GM23338 (cell line): ENCODE data around the gene OR2S2. TPM values are rescaled to one million over a fixed set of nuclear protein-coding genes. Genes with fewer than 3 reads are reported as not detected.

Experiments
- ATAC-seq: fragments of 200-7000 bp; cut with Tn5 transposase; 3 replicates; pipeline ENCODE4 v1.9.1; 2020
- DNase-seq: peaks from one replicate; pipeline ENCODE4 v3.0.0-alpha.2; 2015; ENCODE audit warnings: low spot score
- H2AFZ ChIP-seq: fragments of 200-600 bp; sonication (generic); 2 replicates; pipeline ENCODE4 v1.8.0; 2016; ENCODE audit warnings: antibody characterized with exemption, mild to moderate bottlenecking, moderate library complexity
- H3F3A ChIP-seq: fragments of 200-600 bp; sonication (generic); replicated peaks from 2 replicates; pipeline ENCODE4 v1.8.0; 2017; ENCODE audit warnings: antibody characterized with exemption, mixed run types, low read depth
- H3K27ac ChIP-seq: fragments of 200-600 bp; sonication (generic); 2 replicates; pipeline ENCODE4 v1.6.1; 2016; ENCODE audit warnings: low read depth
- H3K27me3 ChIP-seq: fragments of 200-600 bp; sonication (generic); 2 replicates; pipeline ENCODE4 v1.8.0; 2016; ENCODE audit warnings: mild to moderate bottlenecking, mixed run types, moderate library complexity; ENCODE audit not compliant: insufficient read depth
- H3K36me3 ChIP-seq: fragments of 200-600 bp; sonication (generic); 2 replicates; pipeline ENCODE4 v1.8.0; 2016; ENCODE audit warnings: mild to moderate bottlenecking; ENCODE audit not compliant: insufficient read depth
- H3K4me1 ChIP-seq: fragments of 200-600 bp; sonication (generic); 2 replicates; pipeline ENCODE4 v1.8.0; 2016; ENCODE audit warnings: mild to moderate bottlenecking, moderate library complexity; ENCODE audit not compliant: insufficient read depth
- H3K4me2 ChIP-seq: fragments of 200-600 bp; sonication (generic); 2 replicates; pipeline ENCODE4 v1.7.1; 2017; ENCODE audit warnings: mixed run types
- H3K4me3 ChIP-seq: fragments of 200-600 bp; sonication (generic); 2 replicates; pipeline ENCODE4 v1.6.1; 2016; ENCODE audit warnings: mixed run types
- H3K79me2 ChIP-seq: fragments of 200-600 bp; sonication (generic); replicated peaks from 2 replicates; pipeline ENCODE4 v1.8.0; 2017; ENCODE audit warnings: mild to moderate bottlenecking; ENCODE audit not compliant: insufficient read depth
- H3K9me2 ChIP-seq: fragments of 200-600 bp; sonication (generic); 2 replicates; pipeline ENCODE4 v1.8.0; 2017; ENCODE audit not compliant: insufficient read depth
- H4K20me1 ChIP-seq: fragments of 200-600 bp; sonication (generic); replicated peaks from 2 replicates; pipeline ENCODE4 v1.8.0; 2017; ENCODE audit warnings: mild to moderate bottlenecking; ENCODE audit not compliant: insufficient read depth
- H3K27ac Mint-ChIP-seq: 2 replicates; pipeline ENCODE4 v1.8.0; 2020; ENCODE audit warnings: inconsistent platforms, mild to moderate bottlenecking, moderate library complexity, mixed read lengths
- H3K27me3 Mint-ChIP-seq: 3 replicates; pipeline ENCODE4 v1.8.0; 2022; ENCODE audit warnings: low read depth, mild to moderate bottlenecking, moderate library complexity, mixed read lengths, inconsistent platforms; ENCODE audit not compliant: insufficient read depth, poor library complexity
- H3K36me3 Mint-ChIP-seq: 3 replicates; pipeline ENCODE4 v1.8.0; 2021; ENCODE audit warnings: low read depth, mild to moderate bottlenecking, inconsistent platforms, moderate library complexity, mixed read lengths
- H3K4me1 Mint-ChIP-seq: 3 replicates; pipeline ENCODE4 v1.8.0; 2020; ENCODE audit warnings: mild to moderate bottlenecking, inconsistent platforms, mixed read lengths
- H3K4me3 Mint-ChIP-seq: 3 replicates; pipeline ENCODE4 v1.8.0; 2021; ENCODE audit warnings: moderate library complexity, mild to moderate bottlenecking, inconsistent platforms, mixed read lengths
- H3K9me3 Mint-ChIP-seq: 3 replicates; pipeline ENCODE4 v1.8.0; 2020; ENCODE audit warnings: moderate library complexity, mild to moderate bottlenecking, inconsistent platforms, mixed read lengths
- CREB1 ChIP-seq: fragments of 250-450 bp; sonication (Bioruptor Pico); IDR thresholded peaks from 2 replicates; pipeline ENCODE4 v1.5.0; 2020; ENCODE audit warnings: low read depth, mild to moderate bottlenecking, moderate library complexity
- ETS1 ChIP-seq: IDR thresholded peaks from 2 replicates; pipeline ENCODE4 v1.6.1; 2016; ENCODE audit warnings: antibody characterized with exemption
- EZH2phosphoT487 ChIP-seq: fragments of 200-600 bp; sonication (generic); IDR thresholded peaks from one replicate; pipeline ENCODE4 v1.8.1; 2018; ENCODE audit warnings: antibody characterized with exemption; ENCODE audit not compliant: unreplicated experiment
- JUNB ChIP-seq: IDR thresholded peaks from one replicate; pipeline ENCODE4 v1.6.1; 2016; ENCODE audit warnings: antibody characterized with exemption; ENCODE audit not compliant: unreplicated experiment
- NANOG ChIP-seq: IDR thresholded peaks from 2 replicates; pipeline ENCODE4 v1.6.1; 2016; ENCODE audit warnings: antibody characterized with exemption, borderline replicate concordance
- POLR2AphosphoS5 ChIP-seq: IDR thresholded peaks from 2 replicates; pipeline ENCODE4 v1.6.1; 2016; ENCODE audit warnings: antibody characterized with exemption, low read depth
- REST ChIP-seq: IDR thresholded peaks from one replicate; pipeline ENCODE4 v1.6.1; 2018; ENCODE audit warnings: antibody characterized with exemption; ENCODE audit not compliant: unreplicated experiment
- STAT1 ChIP-seq: IDR thresholded peaks from one replicate; pipeline ENCODE4 v1.6.1; 2016; ENCODE audit warnings: antibody characterized with exemption; ENCODE audit not compliant: unreplicated experiment
- ZNF114 ChIP-seq: fragments of 250-450 bp; sonication (Bioruptor Pico); IDR thresholded peaks from 2 replicates; pipeline ENCODE4 v1.5.0; 2020; ENCODE audit warnings: mild to moderate bottlenecking, moderate library complexity
- ZNF331 ChIP-seq: fragments of 250-450 bp; sonication (Bioruptor Pico); IDR thresholded peaks from 2 replicates; pipeline ENCODE4 v1.5.0; 2020; ENCODE audit warnings: low read depth, mild to moderate bottlenecking, moderate library complexity
- polyA plus RNA-seq: library from polyadenylated mRNA; unstranded; fragments of >200 nt; fragmentation: Nextera tagmentation; extraction: Ambion mirVana; gene quantifications from 2 replicates; pipeline ENCODE4 v1.2.1, GENCODE V29; 2016
- total RNA-seq: library from RNA; depleted of rRNA; stranded (reverse); fragments of >200 nt; shearing (Covaris generic); gene quantifications from 2 replicates; pipeline ENCODE4 v1.2.3, GENCODE V29; 2014
- TF ChIP-seq, protein P1 (sequence below): fragments of 250-450 bp; sonication (Bioruptor Pico); IDR thresholded peaks from 2 replicates; pipeline ENCODE4 v1.5.0; 2020; ENCODE audit warnings: mild to moderate bottlenecking, moderate library complexity

The OR2S2 gene
- total and polyA plus RNA-seq, 2 experiments from 2014 or later, result not detected

DNA sequence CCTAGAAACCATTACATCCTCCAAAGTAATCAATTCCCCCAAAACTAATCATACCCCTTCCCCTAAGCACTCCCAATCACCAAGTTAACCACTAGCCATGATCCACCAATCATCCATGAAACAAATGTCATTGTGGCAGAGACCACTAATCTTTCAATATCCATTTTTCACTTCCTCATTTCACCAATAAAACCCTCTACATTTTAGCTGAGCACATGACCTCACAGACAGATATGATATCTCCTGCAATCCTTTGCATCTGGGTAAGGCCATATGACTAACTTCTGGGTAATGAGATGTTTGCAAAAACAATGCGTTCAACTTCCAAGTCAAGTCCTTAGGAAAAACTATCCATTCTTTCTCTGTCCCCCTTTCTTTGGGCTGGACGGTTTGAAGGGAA is 20.7 kb downstream of the OR2S2 start:
- Histone ChIP-seq H3K36me3 (no peaks in the 10 kb centered on the region), H3K4me1 (no peaks in the 10 kb centered on the region), H4K20me1 (no peaks in the 10 kb centered on the region), H3K27me3 (peaks cover 11% of the 10 kb centered on the region), H3K79me2 (no peaks in the 10 kb centered on the region), H3K9me2 (no peaks in the 10 kb centered on the region), H3K27ac (no peak overlapping the region), H2AFZ (peak overlapping the region; percentile 28; the same call in 1 of the 2 replicates), H3K4me3 (no peak overlapping the region), H3F3A (no peaks in the 10 kb centered on the region), H3K4me2 (no peak overlapping the region)
- TF ChIP-seq ZNF114 (CRISPR knock-in tag), result no peak
- no peak for TF ChIP-seq ETS1
- TF ChIP-seq NANOG, result no peak
- no peak for TF ChIP-seq CREB1 (CRISPR knock-in tag)
- TF ChIP-seq POLR2AphosphoS5, result no peak
- TF ChIP-seq ZNF331 (CRISPR knock-in tag), result no peak
- TF ChIP-seq EZH2phosphoT487, result no peak
- TF ChIP-seq STAT1, result no peak
- Mint-ChIP-seq H3K36me3 (no peaks in the 10 kb centered on the region), H3K27ac (no peak overlapping the region), H3K27me3 (no peaks in the 10 kb centered on the region), H3K9me3 (no peaks in the 10 kb centered on the region; the same call in 2 of the 3 replicates), H3K4me3 (no peak overlapping the region; the same call in 2 of the 3 replicates), H3K4me1 (no peaks in the 10 kb centered on the region)
- ATAC-seq, result no peak
- no peak for DNase-seq

DNA sequence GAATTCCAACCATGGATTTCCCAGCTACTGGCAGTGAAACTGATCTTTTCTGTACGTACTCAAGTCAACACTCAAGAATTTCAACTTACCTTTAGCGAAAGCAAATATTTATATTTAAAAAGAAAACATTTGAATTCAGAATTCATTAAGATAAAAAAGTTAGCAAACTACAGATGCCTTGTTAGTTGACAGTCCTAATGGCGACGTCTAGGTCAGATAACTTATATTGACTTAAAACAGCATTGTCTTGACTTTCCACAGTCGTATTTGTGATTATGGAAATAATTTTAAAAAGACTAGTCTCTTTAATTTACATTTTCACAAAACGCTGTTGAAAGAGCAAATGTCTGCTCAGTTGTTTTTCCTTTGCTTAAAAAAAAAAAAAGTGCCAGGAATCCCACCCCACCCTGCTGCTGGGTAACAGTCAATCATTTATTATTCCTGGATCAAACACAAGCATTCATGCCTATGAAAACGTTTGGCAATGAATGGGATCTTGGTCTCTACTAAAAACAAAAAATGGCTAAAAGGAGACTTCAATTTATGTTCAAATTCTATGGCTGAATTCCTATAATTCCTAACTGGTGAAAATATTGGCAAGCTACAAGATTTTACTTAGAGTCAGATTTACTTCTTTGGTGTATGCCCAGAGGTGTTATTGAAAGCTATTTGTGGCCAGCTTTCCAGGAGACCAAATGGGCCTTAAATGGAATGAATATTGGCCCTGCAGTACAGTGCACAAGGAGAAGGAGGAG is 22.0 kb downstream of the OR2S2 start:
- no peaks in the 10 kb centered on the region for H4K20me1 ChIP-seq
- H3K4me3 Mint-ChIP-seq, result no peak overlapping the region
- no peaks in the 10 kb centered on the region for H3K9me2 ChIP-seq
- H3K36me3 Mint-ChIP-seq, result no peaks in the 10 kb centered on the region
- no peaks in the 10 kb centered on the region for H3K4me1 Mint-ChIP-seq
- no peak overlapping the region for H3K27ac ChIP-seq
- H2AFZ ChIP-seq, result no peak overlapping the region
- no peaks in the 10 kb centered on the region for H3K27me3 Mint-ChIP-seq
- H3K9me3 Mint-ChIP-seq, result no peaks in the 10 kb centered on the region; the same call in 2 of the 3 replicates
- DNase-seq, result no peak
- no peak for ATAC-seq
- no peak overlapping the region for H3K27ac Mint-ChIP-seq
- H3K4me3 ChIP-seq, result no peak overlapping the region
- H3K4me2 ChIP-seq, result no peak overlapping the region
- H3K79me2 ChIP-seq, result no peaks in the 10 kb centered on the region
- H3K27me3 ChIP-seq, result no peaks in the 10 kb centered on the region
- H3K36me3 ChIP-seq, result no peaks in the 10 kb centered on the region
- no peaks in the 10 kb centered on the region for H3F3A ChIP-seq
- no peaks in the 10 kb centered on the region for H3K4me1 ChIP-seq
- TF ChIP-seq REST (no peak), NANOG (no peak), ZNF331 (CRISPR knock-in tag) (no peak), POLR2AphosphoS5 (no peak), ZNF114 (CRISPR knock-in tag) (no peak), JUNB (no peak)
- TF ChIP-seq, protein P1, sequence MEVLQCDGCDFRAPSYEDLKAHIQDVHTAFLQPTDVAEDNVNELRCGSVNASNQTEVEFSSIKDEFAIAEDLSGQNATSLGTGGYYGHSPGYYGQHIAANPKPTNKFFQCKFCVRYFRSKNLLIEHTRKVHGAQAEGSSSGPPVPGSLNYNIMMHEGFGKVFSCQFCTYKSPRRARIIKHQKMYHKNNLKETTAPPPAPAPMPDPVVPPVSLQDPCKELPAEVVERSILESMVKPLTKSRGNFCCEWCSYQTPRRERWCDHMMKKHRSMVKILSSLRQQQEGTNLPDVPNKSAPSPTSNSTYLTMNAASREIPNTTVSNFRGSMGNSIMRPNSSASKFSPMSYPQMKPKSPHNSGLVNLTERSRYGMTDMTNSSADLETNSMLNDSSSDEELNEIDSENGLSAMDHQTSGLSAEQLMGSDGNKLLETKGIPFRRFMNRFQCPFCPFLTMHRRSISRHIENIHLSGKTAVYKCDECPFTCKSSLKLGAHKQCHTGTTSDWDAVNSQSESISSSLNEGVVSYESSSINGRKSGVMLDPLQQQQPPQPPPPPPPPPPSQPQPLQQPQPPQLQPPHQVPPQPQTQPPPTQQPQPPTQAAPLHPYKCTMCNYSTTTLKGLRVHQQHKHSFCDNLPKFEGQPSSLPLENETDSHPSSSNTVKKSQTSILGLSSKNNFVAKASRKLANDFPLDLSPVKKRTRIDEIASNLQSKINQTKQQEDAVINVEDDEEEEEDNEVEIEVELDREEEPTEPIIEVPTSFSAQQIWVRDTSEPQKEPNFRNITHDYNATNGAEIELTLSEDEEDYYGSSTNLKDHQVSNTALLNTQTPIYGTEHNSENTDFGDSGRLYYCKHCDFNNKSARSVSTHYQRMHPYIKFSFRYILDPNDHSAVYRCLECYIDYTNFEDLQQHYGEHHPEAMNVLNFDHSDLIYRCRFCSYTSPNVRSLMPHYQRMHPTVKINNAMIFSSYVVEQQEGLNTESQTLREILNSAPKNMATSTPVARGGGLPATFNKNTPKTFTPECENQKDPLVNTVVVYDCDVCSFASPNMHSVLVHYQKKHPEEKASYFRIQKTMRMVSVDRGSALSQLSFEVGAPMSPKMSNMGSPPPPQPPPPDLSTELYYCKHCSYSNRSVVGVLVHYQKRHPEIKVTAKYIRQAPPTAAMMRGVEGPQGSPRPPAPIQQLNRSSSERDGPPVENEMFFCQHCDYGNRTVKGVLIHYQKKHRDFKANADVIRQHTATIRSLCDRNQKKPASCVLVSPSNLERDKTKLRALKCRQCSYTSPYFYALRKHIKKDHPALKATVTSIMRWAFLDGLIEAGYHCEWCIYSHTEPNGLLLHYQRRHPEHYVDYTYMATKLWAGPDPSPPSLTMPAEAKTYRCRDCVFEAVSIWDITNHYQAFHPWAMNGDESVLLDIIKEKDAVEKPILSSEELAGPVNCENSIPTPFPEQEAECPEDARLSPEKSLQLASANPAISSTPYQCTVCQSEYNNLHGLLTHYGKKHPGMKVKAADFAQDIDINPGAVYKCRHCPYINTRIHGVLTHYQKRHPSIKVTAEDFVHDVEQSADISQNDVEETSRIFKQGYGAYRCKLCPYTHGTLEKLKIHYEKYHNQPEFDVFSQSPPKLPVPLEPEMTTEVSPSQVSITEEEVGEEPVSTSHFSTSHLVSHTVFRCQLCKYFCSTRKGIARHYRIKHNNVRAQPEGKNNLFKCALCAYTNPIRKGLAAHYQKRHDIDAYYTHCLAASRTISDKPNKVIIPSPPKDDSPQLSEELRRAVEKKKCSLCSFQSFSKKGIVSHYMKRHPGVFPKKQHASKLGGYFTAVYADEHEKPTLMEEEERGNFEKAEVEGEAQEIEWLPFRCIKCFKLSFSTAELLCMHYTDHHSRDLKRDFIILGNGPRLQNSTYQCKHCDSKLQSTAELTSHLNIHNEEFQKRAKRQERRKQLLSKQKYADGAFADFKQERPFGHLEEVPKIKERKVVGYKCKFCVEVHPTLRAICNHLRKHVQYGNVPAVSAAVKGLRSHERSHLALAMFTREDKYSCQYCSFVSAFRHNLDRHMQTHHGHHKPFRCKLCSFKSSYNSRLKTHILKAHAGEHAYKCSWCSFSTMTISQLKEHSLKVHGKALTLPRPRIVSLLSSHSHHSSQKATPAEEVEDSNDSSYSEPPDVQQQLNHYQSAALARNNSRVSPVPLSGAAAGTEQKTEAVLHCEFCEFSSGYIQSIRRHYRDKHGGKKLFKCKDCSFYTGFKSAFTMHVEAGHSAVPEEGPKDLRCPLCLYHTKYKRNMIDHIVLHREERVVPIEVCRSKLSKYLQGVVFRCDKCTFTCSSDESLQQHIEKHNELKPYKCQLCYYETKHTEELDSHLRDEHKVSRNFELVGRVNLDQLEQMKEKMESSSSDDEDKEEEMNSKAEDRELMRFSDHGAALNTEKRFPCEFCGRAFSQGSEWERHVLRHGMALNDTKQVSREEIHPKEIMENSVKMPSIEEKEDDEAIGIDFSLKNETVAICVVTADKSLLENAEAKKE (CRISPR knock-in tag), result no peak
